ENCODE results near the gene PSMA6.
"Not testable (repeated sequence)": the region's sequence is repeated elsewhere in the genome, so short reads cannot be mapped to it uniquely, and the experiment has no call there.

The PSMA6 gene

GRCh38 chr14:35348044-35348380, 55.8 kb downstream of the PSMA6 start:
- not testable (repeated sequence) for DNase-seq; H3K23ac ChIP-seq (ENCODE audit: low read length); H4K8ac ChIP-seq (ENCODE audit: low read depth, low read length); H3K9ac ChIP-seq (ENCODE audit: low read length); H2AK5ac ChIP-seq (ENCODE audit: low read length); H3K27me3 ChIP-seq (ENCODE audit: insufficient read depth, low read length); H4K91ac ChIP-seq (ENCODE audit: low read depth, low read length); H3K4me2 ChIP-seq (ENCODE audit: low read length); H2BK5ac ChIP-seq (ENCODE audit: low read depth, low read length, poor library complexity); H3K18ac ChIP-seq (ENCODE audit: low read length); H3K14ac ChIP-seq (ENCODE audit: low read length); H2BK12ac ChIP-seq (ENCODE audit: low read length); H3K9me3 ChIP-seq (ENCODE audit: insufficient read depth, low read depth, low read length); H2AFZ ChIP-seq (ENCODE audit: insufficient read depth, low read length, poor library complexity); H3K79me1 ChIP-seq (ENCODE audit: low read length); H4K12ac ChIP-seq (ENCODE audit: low read depth, low read length); H2BK120ac ChIP-seq (ENCODE audit: insufficient read depth, low read length, poor library complexity); H3K36me3 ChIP-seq (ENCODE audit: control insufficient read depth in 1 of 2, insufficient read depth in 2 of 2, low read length in 2 of 2); H3K27ac ChIP-seq (ENCODE audit: low read depth, low read length); H3K79me2 ChIP-seq (ENCODE audit: control insufficient read depth, insufficient read depth, low read length, poor library complexity); H3K4me3 ChIP-seq (ENCODE audit: low read depth, low read length); H3K4ac ChIP-seq (ENCODE audit: low read depth, low read length)
- WGBS (ENCODE audit: extremely low coverage, insufficient coverage, insufficient read length) = no CpG with 5 or more reads among the region's 6 CpGs
- peaks cover 24 to 25% of the 10 kb centered on the region in 2 experiments for H3K4me1 ChIP-seq (ENCODE audit: control insufficient read depth in 1 of 2, insufficient read depth in 2 of 2, low read length in 2 of 2)

- peaks cover 24 to 25% of the 10 kb centered on the region in 2 experiments for H3K4me1 ChIP-seq (ENCODE audit: control insufficient read depth in 1 of 2, insufficient read depth in 2 of 2, low read length in 2 of 2)
- H3K36me3 ChIP-seq (ENCODE audit: control insufficient read depth in 1 of 2, insufficient read depth in 2 of 2, low read length in 2 of 2) = no peaks in the 10 kb centered on the region
- DNase-seq = no peak
- no peak overlapping the region for H2AK5ac ChIP-seq (ENCODE audit: low read length)
- H2AFZ ChIP-seq (ENCODE audit: insufficient read depth, low read length, poor library complexity) = no peak overlapping the region
- H3K9ac ChIP-seq (ENCODE audit: low read length) = no peak overlapping the region
- no peak overlapping the region for H2BK12ac ChIP-seq (ENCODE audit: low read length)
- H3K27me3 ChIP-seq (ENCODE audit: insufficient read depth, low read length) = no peaks in the 10 kb centered on the region
- peak overlapping the region; percentile 1 for H4K91ac ChIP-seq (ENCODE audit: low read depth, low read length)
- no peak overlapping the region for H3K14ac ChIP-seq (ENCODE audit: low read length)
- no peak overlapping the region for H3K4ac ChIP-seq (ENCODE audit: low read depth, low read length)
- no peak overlapping the region for H2BK5ac ChIP-seq (ENCODE audit: low read depth, low read length, poor library complexity)
- H4K12ac ChIP-seq (ENCODE audit: low read depth, low read length) = no peak overlapping the region
- no peak overlapping the region for H3K23ac ChIP-seq (ENCODE audit: low read length)
- H3K79me1 ChIP-seq (ENCODE audit: low read length) = no peaks in the 10 kb centered on the region
- 100% methylated on average over 1 of the region's 12 CpGs for WGBS (ENCODE audit: extremely low coverage, insufficient coverage, insufficient read length)
- H3K4me2 ChIP-seq (ENCODE audit: low read length) = no peak overlapping the region
- peaks cover 2% of the 10 kb centered on the region for H3K9me3 ChIP-seq (ENCODE audit: insufficient read depth, low read depth, low read length)
- no peak overlapping the region for H4K8ac ChIP-seq (ENCODE audit: low read depth, low read length)
- H3K79me2 ChIP-seq (ENCODE audit: control insufficient read depth, insufficient read depth, low read length, poor library complexity) = no peaks in the 10 kb centered on the region
- peak overlapping the region; percentile 37 for H2BK120ac ChIP-seq (ENCODE audit: insufficient read depth, low read length, poor library complexity)
- H3K4me3 ChIP-seq (ENCODE audit: low read depth, low read length) = no peak overlapping the region
- no peak overlapping the region for H3K18ac ChIP-seq (ENCODE audit: low read length)
- H3K27ac ChIP-seq (ENCODE audit: low read depth, low read length) = no peak overlapping the region
Measured at GRCh38 chr14:35349496-35350365, 57.5 kb downstream of the PSMA6 start.

DNA sequence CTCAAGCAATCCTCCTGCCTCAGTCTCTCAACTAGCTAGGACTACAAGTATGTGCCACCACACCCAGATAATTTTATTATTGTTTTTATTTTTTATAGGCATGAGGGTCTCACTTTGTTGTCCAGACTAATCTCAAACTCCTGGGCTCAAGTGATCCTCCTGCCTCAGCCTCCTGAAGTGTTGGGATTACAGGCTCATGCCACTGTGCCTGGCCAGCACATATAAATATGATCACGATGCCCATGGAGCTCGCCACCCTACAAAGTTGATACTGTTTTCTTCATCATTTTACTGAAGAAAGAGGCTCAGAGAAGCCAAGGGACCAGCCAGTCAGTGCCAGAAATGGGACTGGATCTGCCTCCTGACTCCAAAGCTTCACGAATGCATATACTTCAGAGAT, 59.3 kb downstream of the PSMA6 start:
- Histone ChIP-seq H3K9me3 (ENCODE audit: insufficient read depth, low read depth, low read length) (peaks cover 2% of the 10 kb centered on the region), H3K4me3 (ENCODE audit: low read depth, low read length) (no peak overlapping the region), H3K9ac (ENCODE audit: low read length) (no peak overlapping the region), H4K12ac (ENCODE audit: low read depth, low read length) (no peak overlapping the region), H3K4ac (ENCODE audit: low read depth, low read length) (no peak overlapping the region), H2AK5ac (ENCODE audit: low read length) (no peak overlapping the region), H3K27ac (ENCODE audit: low read depth, low read length) (no peak overlapping the region), H3K4me1 (ENCODE audit: control insufficient read depth in 1 of 2, insufficient read depth in 2 of 2, low read length in 2 of 2) (peaks cover 30 to 32% of the 10 kb centered on the region in 2 experiments), H3K27me3 (ENCODE audit: insufficient read depth, low read length) (no peaks in the 10 kb centered on the region), H3K4me2 (ENCODE audit: low read length) (no peak overlapping the region), H3K14ac (ENCODE audit: low read length) (no peak overlapping the region), H3K23ac (ENCODE audit: low read length) (no peak overlapping the region), H2BK12ac (ENCODE audit: low read length) (no peak overlapping the region), H4K8ac (ENCODE audit: low read depth, low read length) (no peak overlapping the region), H3K79me2 (ENCODE audit: control insufficient read depth, insufficient read depth, low read length, poor library complexity) (no peaks in the 10 kb centered on the region), H3K79me1 (ENCODE audit: low read length) (peaks cover 3% of the 10 kb centered on the region), H3K36me3 (ENCODE audit: control insufficient read depth in 1 of 2, insufficient read depth in 2 of 2, low read length in 2 of 2) (no peaks in the 10 kb centered on the region), H3K18ac (ENCODE audit: low read length) (no peak overlapping the region), H2BK120ac (ENCODE audit: insufficient read depth, low read length, poor library complexity) (no peak overlapping the region), H2BK5ac (ENCODE audit: low read depth, low read length, poor library complexity) (no peak overlapping the region), H4K91ac (ENCODE audit: low read depth, low read length) (no peak overlapping the region), H2AFZ (ENCODE audit: insufficient read depth, low read length, poor library complexity) (no peak overlapping the region)
- no CpG with 5 or more reads among the region's 3 CpGs for WGBS (ENCODE audit: extremely low coverage, insufficient coverage, insufficient read length)
- DNase-seq = no peak

GRCh38 chr14:35351897-35352273, 59.7 kb downstream of the PSMA6 start:
- H2BK120ac ChIP-seq (ENCODE audit: insufficient read depth, low read length, poor library complexity) = no peak overlapping the region
- no peak overlapping the region for H2BK5ac ChIP-seq (ENCODE audit: low read depth, low read length, poor library complexity)
- no peak overlapping the region for H3K4me3 ChIP-seq (ENCODE audit: low read depth, low read length)
- WGBS (ENCODE audit: extremely low coverage, insufficient coverage, insufficient read length) = no CpG with 5 or more reads among the region's 4 CpGs
- no peak overlapping the region for H3K9ac ChIP-seq (ENCODE audit: low read length)
- no peak for DNase-seq
- H3K4me2 ChIP-seq (ENCODE audit: low read length) = no peak overlapping the region
- peak overlapping the region; percentile 12 for H2AFZ ChIP-seq (ENCODE audit: insufficient read depth, low read length, poor library complexity)
- no peak overlapping the region for H3K4ac ChIP-seq (ENCODE audit: low read depth, low read length)
- no peak overlapping the region for H3K27ac ChIP-seq (ENCODE audit: low read depth, low read length)
- H3K9me3 ChIP-seq (ENCODE audit: insufficient read depth, low read depth, low read length) = peaks cover 2% of the 10 kb centered on the region
- H3K14ac ChIP-seq (ENCODE audit: low read length) = no peak overlapping the region
- H3K79me2 ChIP-seq (ENCODE audit: control insufficient read depth, insufficient read depth, low read length, poor library complexity) = no peaks in the 10 kb centered on the region
- H2AK5ac ChIP-seq (ENCODE audit: low read length) = no peak overlapping the region
- H4K91ac ChIP-seq (ENCODE audit: low read depth, low read length) = no peak overlapping the region
- no peak overlapping the region for H4K12ac ChIP-seq (ENCODE audit: low read depth, low read length)
- peaks cover 30 to 32% of the 10 kb centered on the region in 2 experiments for H3K4me1 ChIP-seq (ENCODE audit: control insufficient read depth in 1 of 2, insufficient read depth in 2 of 2, low read length in 2 of 2)
- H3K79me1 ChIP-seq (ENCODE audit: low read length) = peaks cover 3% of the 10 kb centered on the region
- no peaks in the 10 kb centered on the region for H3K27me3 ChIP-seq (ENCODE audit: insufficient read depth, low read length)
- H3K23ac ChIP-seq (ENCODE audit: low read length) = no peak overlapping the region
- H4K8ac ChIP-seq (ENCODE audit: low read depth, low read length) = no peak overlapping the region
- no peak overlapping the region for H3K18ac ChIP-seq (ENCODE audit: low read length)
- no peaks in the 10 kb centered on the region for H3K36me3 ChIP-seq (ENCODE audit: control insufficient read depth in 1 of 2, insufficient read depth in 2 of 2, low read length in 2 of 2)
- H2BK12ac ChIP-seq (ENCODE audit: low read length) = no peak overlapping the region
